ENCODE results near the gene ECHDC3.
"Not testable (repeated sequence)": the region's sequence is repeated elsewhere in the genome, so short reads cannot be mapped to it uniquely, and the experiment has no call there.

ECHDC3 gene

GRCh38 chr10:11716686-11717085, 25.5 kb upstream of the ECHDC3 start:
- no peak for DNase-seq (ENCODE audit: low read depth in 2 of 2)

- no peak for DNase-seq (ENCODE audit: low read depth in 2 of 2)
Measured at GRCh38 chr10:11719496-11720259, 22.5 kb upstream of the ECHDC3 start.

- no peak for DNase-seq (ENCODE audit: low read depth in 2 of 2)
Measured at GRCh38 chr10:11720260-11720741, 21.9 kb upstream of the ECHDC3 start.

- DNase-seq (ENCODE audit: low read depth in 2 of 2), result no peak
Measured at GRCh38 chr10:11721806-11722205, 20.4 kb upstream of the ECHDC3 start.

- DNase-seq (ENCODE audit: low read depth in 2 of 2), result no peak
Measured at GRCh38 chr10:11723359-11723758, 18.8 kb upstream of the ECHDC3 start.

GRCh38 chr10:11724938-11725776, 17.0 kb upstream of the ECHDC3 start:
- no peak for DNase-seq (ENCODE audit: low read depth in 2 of 2)

- no peak for DNase-seq (ENCODE audit: low read depth in 2 of 2)
Measured at GRCh38 chr10:11725912-11726311, 16.3 kb upstream of the ECHDC3 start.

- no peak for DNase-seq (ENCODE audit: low read depth in 2 of 2)
Measured at GRCh38 chr10:11727563-11727962, 14.6 kb upstream of the ECHDC3 start.

- DNase-seq (ENCODE audit: low read depth in 2 of 2), result no peak
Measured at GRCh38 chr10:11728353-11728752, 13.8 kb upstream of the ECHDC3 start.

- no peak for DNase-seq (ENCODE audit: low read depth in 2 of 2)
Measured at GRCh38 chr10:11729790-11730315, 12.3 kb upstream of the ECHDC3 start.

- DNase-seq (ENCODE audit: low read depth in 2 of 2), result no peak
Measured at GRCh38 chr10:11730779-11731178, 11.4 kb upstream of the ECHDC3 start.

GRCh38 chr10:11736767-11737166, 5.4 kb upstream of the ECHDC3 start:
- not testable (repeated sequence) for DNase-seq (ENCODE audit: low read depth in 2 of 2)

- not testable (repeated sequence) for DNase-seq (ENCODE audit: low read depth in 2 of 2)
Measured at GRCh38 chr10:11737258-11738032, 4.7 kb upstream of the ECHDC3 start.

- DNase-seq (ENCODE audit: low read depth in 2 of 2), result no peak
Measured at GRCh38 chr10:11740907-11741306, 1.3 kb upstream of the ECHDC3 start.

- no peak for DNase-seq (ENCODE audit: low read depth in 2 of 2)
Measured at GRCh38 chr10:11741608-11742007, 574 bp upstream of the ECHDC3 start.

GRCh38 chr10:11742779-11743298, 657 bp downstream of the ECHDC3 start:
- no peak for DNase-seq (ENCODE audit: low read depth in 2 of 2)

- no peak for DNase-seq (ENCODE audit: low read depth in 2 of 2)
Measured at GRCh38 chr10:11743461-11744338, 1.5 kb downstream of the ECHDC3 start.

GRCh38 chr10:11745045-11745444, 2.9 kb downstream of the ECHDC3 start:
- DNase-seq (ENCODE audit: low read depth in 2 of 2), result no peak

- DNase-seq (ENCODE audit: low read depth in 2 of 2), result no peak
Measured at GRCh38 chr10:11746883-11747539, 4.8 kb downstream of the ECHDC3 start.

- no peak for DNase-seq (ENCODE audit: low read depth in 2 of 2)
Measured at GRCh38 chr10:11748866-11749265, 6.7 kb downstream of the ECHDC3 start.

Data from stimulated activated CD4-positive, alpha-beta T cell treated with anti-CD3 and anti-CD28 coated beads, Interleukin-4, amount 100 ng/mL, for 48 hours (primary cell).